Gastrocnemius medialis (tissue), 4 donors: ENCODE measurements around the gene TAOK3.

ENCODE experiments used
- POLR2A ChIP-seq, 2 donors: fragments of 450-650 bp; IDR thresholded peaks; one replicate each; pipeline ENCODE4 v1.6.1; 2017; ENCODE audit warnings: antibody characterized with exemption in 2 of 2, mild to moderate bottlenecking in 2 of 2, moderate library complexity in 2 of 2
- TF ChIP-seq, protein P1 (sequence below), 5 experiments: fragments of 450-650 bp in 3 of 5; fragments of 200-600 bp in 2 of 5; sonication (generic) in 2 of 5; IDR thresholded peaks in 4 of 5; conservative IDR thresholded peaks in 1 of 5; 1 replicate in 4 of 5; 2 replicates in 1 of 5; pipeline ENCODE4 v1.5.1; 2016 to 2019; ENCODE audit warnings: antibody characterized with exemption in 5 of 5, mild to moderate bottlenecking in 3 of 5, moderate library complexity in 3 of 5

DNA sequence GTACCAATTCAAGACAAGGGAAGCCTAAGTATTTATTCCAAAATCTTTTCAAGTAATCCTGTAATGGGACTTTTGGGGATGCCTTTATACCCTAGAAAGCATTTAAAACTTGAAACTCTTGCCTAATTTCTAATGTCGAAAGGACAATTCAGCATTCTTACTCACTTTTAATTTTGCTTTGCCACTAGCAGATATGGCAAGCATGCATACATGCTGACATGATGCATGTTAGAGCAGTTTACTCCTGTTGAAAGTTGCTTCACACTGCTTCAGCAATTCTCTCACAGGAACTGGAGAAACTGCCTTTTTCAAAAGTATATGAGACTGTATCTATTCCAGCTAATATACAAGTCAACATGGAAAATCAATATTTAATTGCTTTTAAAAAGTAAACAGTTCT, 79.9 kb downstream of the TAOK3 start:
- no peak for TF ChIP-seq POLR2A (IDR thresholded peaks at IDR 0.05)
- TF ChIP-seq, protein P1, sequence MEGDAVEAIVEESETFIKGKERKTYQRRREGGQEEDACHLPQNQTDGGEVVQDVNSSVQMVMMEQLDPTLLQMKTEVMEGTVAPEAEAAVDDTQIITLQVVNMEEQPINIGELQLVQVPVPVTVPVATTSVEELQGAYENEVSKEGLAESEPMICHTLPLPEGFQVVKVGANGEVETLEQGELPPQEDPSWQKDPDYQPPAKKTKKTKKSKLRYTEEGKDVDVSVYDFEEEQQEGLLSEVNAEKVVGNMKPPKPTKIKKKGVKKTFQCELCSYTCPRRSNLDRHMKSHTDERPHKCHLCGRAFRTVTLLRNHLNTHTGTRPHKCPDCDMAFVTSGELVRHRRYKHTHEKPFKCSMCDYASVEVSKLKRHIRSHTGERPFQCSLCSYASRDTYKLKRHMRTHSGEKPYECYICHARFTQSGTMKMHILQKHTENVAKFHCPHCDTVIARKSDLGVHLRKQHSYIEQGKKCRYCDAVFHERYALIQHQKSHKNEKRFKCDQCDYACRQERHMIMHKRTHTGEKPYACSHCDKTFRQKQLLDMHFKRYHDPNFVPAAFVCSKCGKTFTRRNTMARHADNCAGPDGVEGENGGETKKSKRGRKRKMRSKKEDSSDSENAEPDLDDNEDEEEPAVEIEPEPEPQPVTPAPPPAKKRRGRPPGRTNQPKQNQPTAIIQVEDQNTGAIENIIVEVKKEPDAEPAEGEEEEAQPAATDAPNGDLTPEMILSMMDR (IDR thresholded peaks at IDR 0.05 in 4 of 5, conservative IDR thresholded peaks at IDR 0.05 in 1 of 5): no peak
